ENCODE data around the gene MT1A.

MT1A gene

DNA sequence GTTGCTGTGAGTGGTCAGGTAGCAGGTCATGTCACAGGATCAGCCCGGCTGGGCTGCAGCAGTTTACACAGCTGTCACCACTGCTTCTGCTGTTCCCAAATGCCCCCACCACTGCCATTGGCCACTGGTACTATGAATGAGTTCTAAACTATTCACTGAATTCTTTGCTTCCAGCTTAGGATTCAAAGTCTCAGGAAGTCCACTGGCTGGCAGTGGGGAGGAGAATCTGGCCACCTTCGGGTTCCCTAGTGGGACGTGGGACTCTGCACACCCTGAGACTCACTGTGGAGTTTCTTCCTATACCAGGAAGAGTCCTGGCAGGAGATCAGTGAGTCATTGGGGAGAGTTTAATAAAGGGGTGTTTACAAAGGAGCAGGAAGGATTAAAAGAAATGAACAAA lies 50.7 kb downstream of the MT1A start:
- no peak for DNase-seq (ENCODE audit: low read depth)
- TF ChIP-seq, protein P1, sequence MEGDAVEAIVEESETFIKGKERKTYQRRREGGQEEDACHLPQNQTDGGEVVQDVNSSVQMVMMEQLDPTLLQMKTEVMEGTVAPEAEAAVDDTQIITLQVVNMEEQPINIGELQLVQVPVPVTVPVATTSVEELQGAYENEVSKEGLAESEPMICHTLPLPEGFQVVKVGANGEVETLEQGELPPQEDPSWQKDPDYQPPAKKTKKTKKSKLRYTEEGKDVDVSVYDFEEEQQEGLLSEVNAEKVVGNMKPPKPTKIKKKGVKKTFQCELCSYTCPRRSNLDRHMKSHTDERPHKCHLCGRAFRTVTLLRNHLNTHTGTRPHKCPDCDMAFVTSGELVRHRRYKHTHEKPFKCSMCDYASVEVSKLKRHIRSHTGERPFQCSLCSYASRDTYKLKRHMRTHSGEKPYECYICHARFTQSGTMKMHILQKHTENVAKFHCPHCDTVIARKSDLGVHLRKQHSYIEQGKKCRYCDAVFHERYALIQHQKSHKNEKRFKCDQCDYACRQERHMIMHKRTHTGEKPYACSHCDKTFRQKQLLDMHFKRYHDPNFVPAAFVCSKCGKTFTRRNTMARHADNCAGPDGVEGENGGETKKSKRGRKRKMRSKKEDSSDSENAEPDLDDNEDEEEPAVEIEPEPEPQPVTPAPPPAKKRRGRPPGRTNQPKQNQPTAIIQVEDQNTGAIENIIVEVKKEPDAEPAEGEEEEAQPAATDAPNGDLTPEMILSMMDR (IDR thresholded peaks at IDR 0.05; ENCODE audit: insufficient read depth, low read depth, low read length, missing control alignments): no peak
- H3K4me3 ChIP-seq (ENCODE audit: low read depth, low read length): no peak overlapping the region

Measured in GM12865 (cell line).